ENCODE results near the gene GRID2.

GRID2 gene

GRCh38 chr4:93216646-93217045, 912.9 kb downstream of the GRID2 start:
- no peak for TF ChIP-seq FOXP2 (optimal IDR thresholded peaks at IDR 0.05; ENCODE audit: borderline replicate concordance, extremely low read depth, extremely low read length, insufficient read depth)
- no peak for TF ChIP-seq POLR2AphosphoS5 (IDR thresholded peaks at IDR 0.05; ENCODE audit: low read depth, low read length)
- TF ChIP-seq REST (IDR thresholded peaks at IDR 0.05; ENCODE audit: insufficient read depth in 1 of 2, low read depth in 2 of 2, low read length in 2 of 2) = no peak
- no peak for TF ChIP-seq TAF1 (IDR thresholded peaks at IDR 0.05; ENCODE audit: borderline replicate concordance, insufficient read depth, low read length)
- no peak for TF ChIP-seq SIN3A (IDR thresholded peaks at IDR 0.05; ENCODE audit: borderline replicate concordance, insufficient read depth, low read length)

GRCh38 chr4:93217431-93217830, 913.7 kb downstream of the GRID2 start:
- TF ChIP-seq SIN3A (IDR thresholded peaks at IDR 0.05; ENCODE audit: borderline replicate concordance, insufficient read depth, low read length) (no peak), REST (IDR thresholded peaks at IDR 0.05; ENCODE audit: insufficient read depth in 1 of 2, low read depth in 2 of 2, low read length in 2 of 2) (no peak), TAF1 (IDR thresholded peaks at IDR 0.05; ENCODE audit: borderline replicate concordance, insufficient read depth, low read length) (no peak), POLR2AphosphoS5 (IDR thresholded peaks at IDR 0.05; ENCODE audit: low read depth, low read length) (no peak), FOXP2 (optimal IDR thresholded peaks at IDR 0.05; ENCODE audit: borderline replicate concordance, extremely low read depth, extremely low read length, insufficient read depth) (no peak)

GRCh38 chr4:93221771-93222170, 918.0 kb downstream of the GRID2 start:
- TF ChIP-seq REST (IDR thresholded peaks at IDR 0.05; ENCODE audit: insufficient read depth in 1 of 2, low read depth in 2 of 2, low read length in 2 of 2) = no peak
- no peak for TF ChIP-seq FOXP2 (optimal IDR thresholded peaks at IDR 0.05; ENCODE audit: borderline replicate concordance, extremely low read depth, extremely low read length, insufficient read depth)
- no peak for TF ChIP-seq POLR2AphosphoS5 (IDR thresholded peaks at IDR 0.05; ENCODE audit: low read depth, low read length)
- no peak for TF ChIP-seq TAF1 (IDR thresholded peaks at IDR 0.05; ENCODE audit: borderline replicate concordance, insufficient read depth, low read length)
- no peak for TF ChIP-seq SIN3A (IDR thresholded peaks at IDR 0.05; ENCODE audit: borderline replicate concordance, insufficient read depth, low read length)

GRCh38 chr4:93228021-93228420, 924.3 kb downstream of the GRID2 start:
- TF ChIP-seq POLR2AphosphoS5 (IDR thresholded peaks at IDR 0.05; ENCODE audit: low read depth, low read length) (no peak), SIN3A (IDR thresholded peaks at IDR 0.05; ENCODE audit: borderline replicate concordance, insufficient read depth, low read length) (no peak), TAF1 (IDR thresholded peaks at IDR 0.05; ENCODE audit: borderline replicate concordance, insufficient read depth, low read length) (no peak), REST (IDR thresholded peaks at IDR 0.05; ENCODE audit: insufficient read depth in 1 of 2, low read depth in 2 of 2, low read length in 2 of 2) (no peak), FOXP2 (optimal IDR thresholded peaks at IDR 0.05; ENCODE audit: borderline replicate concordance, extremely low read depth, extremely low read length, insufficient read depth) (no peak)

GRCh38 chr4:93232883-93233282, 929.1 kb downstream of the GRID2 start:
- TF ChIP-seq SIN3A (IDR thresholded peaks at IDR 0.05; ENCODE audit: borderline replicate concordance, insufficient read depth, low read length) (no peak), POLR2AphosphoS5 (IDR thresholded peaks at IDR 0.05; ENCODE audit: low read depth, low read length) (no peak), TAF1 (IDR thresholded peaks at IDR 0.05; ENCODE audit: borderline replicate concordance, insufficient read depth, low read length) (no peak), REST (IDR thresholded peaks at IDR 0.05; ENCODE audit: insufficient read depth in 1 of 2, low read depth in 2 of 2, low read length in 2 of 2) (no peak), FOXP2 (optimal IDR thresholded peaks at IDR 0.05; ENCODE audit: borderline replicate concordance, extremely low read depth, extremely low read length, insufficient read depth) (no peak)
